A375 (cell line): ENCODE results near the gene RRP7A. TPM values are rescaled to one million over a fixed set of nuclear protein-coding genes. Genes with fewer than 3 reads are reported as not detected.

Source experiments
- small RNA-seq: library from RNA; depleted of rRNA; stranded (forward); fragments of <200 nt; gene quantifications from one replicate; pipeline ENCODE3, GENCODE V24; 2014
- total RNA-seq: library from RNA; depleted of rRNA; stranded (reverse); fragments of >200 nt; shearing (Covaris generic); gene quantifications from 2 replicates; pipeline ENCODE4 v1.2.3, GENCODE V29; 2014; rRNA removed

RRP7A gene, protein sequence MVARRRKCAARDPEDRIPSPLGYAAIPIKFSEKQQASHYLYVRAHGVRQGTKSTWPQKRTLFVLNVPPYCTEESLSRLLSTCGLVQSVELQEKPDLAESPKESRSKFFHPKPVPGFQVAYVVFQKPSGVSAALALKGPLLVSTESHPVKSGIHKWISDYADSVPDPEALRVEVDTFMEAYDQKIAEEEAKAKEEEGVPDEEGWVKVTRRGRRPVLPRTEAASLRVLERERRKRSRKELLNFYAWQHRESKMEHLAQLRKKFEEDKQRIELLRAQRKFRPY
- total RNA-seq = 49.3 and 49.4 TPM in 2 replicates

DNA sequence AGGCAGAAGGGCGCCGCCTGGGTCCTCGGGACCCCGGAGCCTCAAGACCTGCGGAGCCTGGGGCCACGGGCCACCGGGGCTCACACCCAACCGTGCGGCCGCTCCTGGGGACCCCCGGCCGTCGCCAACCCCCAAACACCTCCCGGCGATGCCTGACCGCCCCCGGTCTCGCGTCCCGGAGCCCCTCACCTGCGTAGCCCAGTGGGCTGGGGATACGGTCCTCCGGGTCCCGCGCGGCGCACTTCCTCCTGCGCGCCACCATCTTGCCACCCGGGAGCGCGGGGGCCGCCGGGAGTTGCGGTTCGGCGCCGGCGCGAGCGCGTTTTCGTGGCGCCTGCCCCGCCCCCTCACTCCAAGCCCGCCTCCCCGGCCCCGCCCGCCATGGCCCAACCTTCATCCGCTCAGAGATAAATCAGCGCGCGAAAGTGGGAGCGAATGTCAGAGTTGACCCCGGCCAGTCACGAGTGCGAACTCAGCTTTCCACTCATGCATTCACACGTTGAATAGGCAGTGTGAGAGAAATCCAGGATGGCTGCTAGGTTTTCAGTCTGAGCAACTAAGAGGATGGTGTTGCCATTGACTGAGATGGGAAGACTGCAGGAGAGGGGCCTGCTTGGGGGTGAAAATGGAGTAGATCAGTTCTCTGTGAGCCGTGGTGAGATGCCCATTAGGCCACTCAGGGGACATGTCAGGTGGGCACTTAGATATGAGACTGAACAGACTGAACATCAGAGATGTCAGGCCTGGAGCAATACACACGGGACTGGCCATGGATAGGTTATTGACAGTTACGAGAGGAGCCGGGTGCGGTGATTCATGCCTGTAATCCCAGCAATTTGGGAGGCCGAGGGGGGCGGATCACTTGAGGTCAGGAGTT lies at the start of gene RRP7A:
TSS of gene RRP7A (minus strand) at position 272 of the 877 bp plus-strand sequence. CDS start at position 262, 10 bp downstream.

DNA sequence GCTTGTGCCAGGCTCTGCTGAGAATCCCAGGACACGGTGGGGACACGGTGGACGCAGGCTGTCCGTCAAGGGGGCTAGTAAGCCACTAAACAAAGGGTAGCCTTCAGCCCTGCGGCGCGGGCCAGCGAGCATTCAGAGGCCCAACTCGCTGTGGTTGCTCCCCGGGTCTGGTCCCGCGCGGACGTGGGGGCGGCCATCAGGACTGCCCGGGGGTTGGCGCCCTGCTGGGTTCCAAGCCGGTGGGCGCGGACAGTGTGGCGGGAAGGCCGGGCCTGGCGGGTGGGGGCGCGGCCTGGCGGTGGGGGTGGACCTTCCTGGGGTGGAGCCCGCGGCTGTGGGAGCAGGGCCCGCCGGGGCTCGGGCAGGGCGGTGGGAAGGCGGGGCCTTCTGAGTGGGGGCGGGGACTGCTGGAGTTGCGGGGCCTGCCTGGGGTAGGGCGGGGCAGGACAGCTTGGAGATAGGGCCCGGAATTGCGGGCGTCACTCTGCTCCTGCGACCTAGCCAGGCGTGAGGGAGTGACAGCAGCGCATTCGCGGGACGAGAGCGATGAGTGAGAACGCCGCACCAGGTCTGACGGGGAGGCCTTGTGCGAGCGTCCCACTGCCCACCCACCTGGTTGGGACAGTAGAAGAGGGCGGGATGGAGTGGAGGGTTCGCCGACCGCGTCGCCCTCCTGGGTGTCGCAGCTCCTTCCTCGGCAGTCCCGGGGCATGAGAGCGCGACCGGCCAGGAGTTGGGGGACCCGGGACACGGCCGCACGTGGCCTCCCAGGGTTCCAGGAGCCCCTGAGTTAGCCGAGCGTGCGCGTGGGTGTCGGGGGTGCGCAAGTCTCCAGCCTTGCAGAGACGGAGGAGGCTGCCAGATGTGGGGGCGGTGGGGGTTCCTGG lies 34.1 kb upstream of the RRP7A start, which contains the start of gene SERHL2:
TSS of gene SERHL2 (plus strand) at position 482 of the 887 bp plus-strand sequence. CDS start at position 547, 65 bp downstream.

Small RNAs within 50 kb of the gene (small RNA-seq; reads per million reads assigned to genes)
- 0.75 reads per million, percentile 44 among the genes with 10 or more reads in this experiment for gene RN7SKP80
- gene RNU6-513P = not detected

Other genes with a start within 250 kb of the RRP7A start
- gene TCF20, start 249.1 kb downstream of the RRP7A start, total RNA-seq = 36.0 and 37.0 TPM in 2 replicates
- gene NFAM1, start 87.4 kb downstream of the RRP7A start, total RNA-seq = not detected in 2 replicates
- 0.75 and 0.98 TPM in 2 replicates for gene SERHL2, start 34.2 kb upstream of the RRP7A start, total RNA-seq
- 38.8 and 40.1 TPM in 2 replicates for gene POLDIP3, start 95.1 kb upstream of the RRP7A start, total RNA-seq
- gene ATP5MGL, start 120.8 kb upstream of the RRP7A start, total RNA-seq = 0.61 TPM in 1 of 2 replicates, not detected in the other
- 46.2 and 63.0 TPM in 2 replicates for gene CYB5R3, start 129.6 kb upstream of the RRP7A start, total RNA-seq
- gene A4GALT, start 201.1 kb upstream of the RRP7A start, total RNA-seq = 2.3 and 4.9 TPM in 2 replicates